Testis (tissue), 3 donors: ENCODE results near the gene SEC62. TPM values are rescaled to one million over a fixed set of nuclear protein-coding genes. Genes with fewer than 3 reads are reported as not detected.

Experiments
- DNase-seq: peaks from one replicate; pipeline ENCODE4 v3.0.0-alpha.2; 2019
- H3K27ac ChIP-seq, 2 donors: fragments of 200-600 bp; sonication (generic); one replicate each; pipeline ENCODE4 v1.5.1; 2019
- H3K27me3 ChIP-seq: fragments of 200-600 bp; sonication (generic); one replicate; pipeline ENCODE4 v1.5.1; 2019
- H3K36me3 ChIP-seq: fragments of 200-600 bp; sonication (generic); one replicate; pipeline ENCODE4 v1.5.1; 2017; ENCODE audit warnings: low read depth; ENCODE audit errors: missing control alignments
- H3K4me1 ChIP-seq: fragments of 200-600 bp; sonication (generic); one replicate; pipeline ENCODE4 v1.5.1; 2019
- H3K4me3 ChIP-seq, 2 donors: fragments of 200-600 bp; sonication (generic); one replicate each; pipeline ENCODE4 v1.5.1; 2017 to 2019
- H3K9me3 ChIP-seq: fragments of 200-600 bp; sonication (generic); one replicate; pipeline ENCODE4 v1.5.1; 2017
- POLR2A ChIP-seq: fragments of 450-650 bp; IDR thresholded peaks from one replicate; pipeline ENCODE4 v1.6.1; 2017; ENCODE audit warnings: antibody characterized with exemption, mild to moderate bottlenecking, moderate library complexity
- WGBS, 2 donors: methylation state at CpG; one replicate each; pipeline ENCODE4 v1.1.5; 2018; 5-methylcytosine and 5-hydroxymethylcytosine counted together
- intact Hi-C: fragments of 100-400 bp; cut with DNase I; formaldehyde crosslinking; loops from one replicate; pipeline ENCODE4 v1.15.1; 2023; ENCODE audit warnings: low total_unique reads
- polyA plus RNA-seq: library from polyadenylated mRNA; stranded (reverse); fragments of 350-450 nt; fragmentation: Illumina TruSeq; extraction: RNeasy Lipid Tissue Mini Kit (QIAGEN cat#74804); gene quantifications from one replicate; pipeline ENCODE4 v1.2.3, GENCODE V29; 2014; ENCODE audit warnings: low read depth, low replicate concordance; ENCODE audit not compliant: insufficient read depth
- total RNA-seq, 2 donors: library from RNA; depleted of rRNA; stranded (reverse); fragments of >200 nt; gene quantifications; one replicate each; pipeline ENCODE4 v1.2.3, GENCODE V29; 2016
- TF ChIP-seq, protein P1 (sequence below), 3 experiments: fragments of 450-650 bp in 2 of 3; fragments of 200-600 bp in 1 of 3; sonication (generic) in 1 of 3; IDR thresholded peaks; one replicate each; pipeline ENCODE4 v1.5.1; 2016 to 2019; ENCODE audit warnings: antibody characterized with exemption in 3 of 3, mild to moderate bottlenecking in 2 of 3, moderate library complexity in 1 of 3

The SEC62 gene
- total and polyA plus RNA-seq, 3 donors from 2014 or later = 23.2 to 45.1 (median 44.7) TPM

DNA sequence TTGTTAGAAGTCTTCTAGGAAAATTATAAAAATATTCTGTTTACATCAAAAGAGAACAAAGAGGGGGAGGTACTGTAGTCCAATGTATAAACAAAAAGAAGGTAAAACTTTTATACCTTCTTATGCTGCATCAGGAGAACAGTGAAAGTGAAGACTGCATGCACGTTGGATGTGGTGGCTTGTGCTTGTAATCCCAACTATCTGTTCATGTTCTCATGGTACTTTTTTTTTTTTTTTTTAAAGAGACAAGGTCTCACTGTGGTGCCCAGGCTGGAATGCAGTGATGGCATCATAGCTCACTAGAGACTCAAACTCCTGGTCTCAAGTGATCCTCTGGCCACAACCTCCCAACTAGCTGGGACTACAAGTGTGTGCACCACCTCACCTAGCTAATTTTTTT is 4.2 kb downstream of the SEC62 start:
- Histone ChIP-seq H3K4me1 (peaks cover 12% of the 10 kb centered on the region), H3K27me3 (no peaks in the 10 kb centered on the region), H3K9me3 (no peaks in the 10 kb centered on the region), H3K36me3 (no peaks in the 10 kb centered on the region), H3K4me3 (no peak overlapping the region), H3K27ac (no peak overlapping the region)
- no peak for DNase-seq
- intact Hi-C loops = no loop called here
- WGBS, 2 donors = 38 to 50% methylated on average over 1 of the region's 1 CpG
- TF ChIP-seq, protein P1, sequence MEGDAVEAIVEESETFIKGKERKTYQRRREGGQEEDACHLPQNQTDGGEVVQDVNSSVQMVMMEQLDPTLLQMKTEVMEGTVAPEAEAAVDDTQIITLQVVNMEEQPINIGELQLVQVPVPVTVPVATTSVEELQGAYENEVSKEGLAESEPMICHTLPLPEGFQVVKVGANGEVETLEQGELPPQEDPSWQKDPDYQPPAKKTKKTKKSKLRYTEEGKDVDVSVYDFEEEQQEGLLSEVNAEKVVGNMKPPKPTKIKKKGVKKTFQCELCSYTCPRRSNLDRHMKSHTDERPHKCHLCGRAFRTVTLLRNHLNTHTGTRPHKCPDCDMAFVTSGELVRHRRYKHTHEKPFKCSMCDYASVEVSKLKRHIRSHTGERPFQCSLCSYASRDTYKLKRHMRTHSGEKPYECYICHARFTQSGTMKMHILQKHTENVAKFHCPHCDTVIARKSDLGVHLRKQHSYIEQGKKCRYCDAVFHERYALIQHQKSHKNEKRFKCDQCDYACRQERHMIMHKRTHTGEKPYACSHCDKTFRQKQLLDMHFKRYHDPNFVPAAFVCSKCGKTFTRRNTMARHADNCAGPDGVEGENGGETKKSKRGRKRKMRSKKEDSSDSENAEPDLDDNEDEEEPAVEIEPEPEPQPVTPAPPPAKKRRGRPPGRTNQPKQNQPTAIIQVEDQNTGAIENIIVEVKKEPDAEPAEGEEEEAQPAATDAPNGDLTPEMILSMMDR (IDR thresholded peaks at IDR 0.05) = no peak
- TF ChIP-seq POLR2A = no peak

DNA sequence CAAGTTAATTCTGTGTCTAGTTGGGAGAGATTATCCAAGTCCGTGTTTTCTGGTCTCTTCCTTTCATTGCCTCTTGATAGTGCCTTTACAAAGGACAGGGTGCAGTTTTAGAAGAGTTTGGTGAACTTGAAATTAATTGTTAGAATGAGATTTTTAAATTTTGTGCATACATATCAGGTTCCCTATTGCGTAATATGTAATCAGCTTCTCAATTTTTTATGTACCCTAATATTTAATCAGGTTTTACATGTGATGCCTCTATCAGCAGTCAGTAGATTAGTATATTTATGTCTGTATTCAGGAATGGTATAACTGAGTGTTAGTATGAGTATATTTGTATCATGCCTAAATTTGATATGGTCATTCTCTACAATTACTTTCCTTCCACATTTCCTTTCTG is 4.9 kb downstream of the SEC62 start:
- Histone ChIP-seq H3K27me3 (no peaks in the 10 kb centered on the region), H3K4me1 (peaks cover 12% of the 10 kb centered on the region), H3K9me3 (no peaks in the 10 kb centered on the region), H3K27ac (no peak overlapping the region), H3K36me3 (no peaks in the 10 kb centered on the region), H3K4me3 (no peak overlapping the region)
- WGBS, 2 donors = 70 to 82% methylated on average over 2 of the region's 2 CpGs
- intact Hi-C loops = no loop called here
- DNase-seq = no peak
- TF ChIP-seq, protein P1 (IDR thresholded peaks at IDR 0.05) = no peak
- TF ChIP-seq POLR2A = no peak

DNA sequence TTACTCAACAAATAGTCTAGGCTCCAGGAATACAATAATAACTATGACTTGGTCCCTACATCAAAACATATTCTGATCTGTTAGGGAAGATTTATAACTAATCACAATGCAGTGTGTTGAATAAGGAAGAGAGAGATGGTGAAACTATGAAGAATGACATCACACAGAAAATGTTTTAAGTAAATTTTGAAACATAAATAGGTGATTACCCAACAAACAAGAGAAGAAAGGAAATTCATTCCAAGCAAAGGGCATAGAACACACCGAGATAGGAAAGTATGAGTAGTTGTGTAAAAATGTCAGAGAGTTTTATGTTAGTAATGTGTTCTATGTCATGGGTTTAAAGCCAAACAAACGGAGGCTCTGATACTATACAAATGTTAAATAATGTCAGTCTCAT is 13.4 kb downstream of the SEC62 start:
- DNase-seq = no peak
- no peaks in the 10 kb centered on the region for H3K27me3 ChIP-seq
- WGBS, 2 donors = 82 to 94% methylated on average over 2 of the region's 2 CpGs
- H3K36me3 ChIP-seq = no peaks in the 10 kb centered on the region
- H3K4me1 ChIP-seq = no peaks in the 10 kb centered on the region
- H3K27ac ChIP-seq = no peak overlapping the region
- intact Hi-C loops = no loop called here
- H3K4me3 ChIP-seq = no peak overlapping the region
- TF ChIP-seq, protein P1 (IDR thresholded peaks at IDR 0.05) = no peak
- TF ChIP-seq POLR2A = no peak
- no peaks in the 10 kb centered on the region for H3K9me3 ChIP-seq

DNA sequence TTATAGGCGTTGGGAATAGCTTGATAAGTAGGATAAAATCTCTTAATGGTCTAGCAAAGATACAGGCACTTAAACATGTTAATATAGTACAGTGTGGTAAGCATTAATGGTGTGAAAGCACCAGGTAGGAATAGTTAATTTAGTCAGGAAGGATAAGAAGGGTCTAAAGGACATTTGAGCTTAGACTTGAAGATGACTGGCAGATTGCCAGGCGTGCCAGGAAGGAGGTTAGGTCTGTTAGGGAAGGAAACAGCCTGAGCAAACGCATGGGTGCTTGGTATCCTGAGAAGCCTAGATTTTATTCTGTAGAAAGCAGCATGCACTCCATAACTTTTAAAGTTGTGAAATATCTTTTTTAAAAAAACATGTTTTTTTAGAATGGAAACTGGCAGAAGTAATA is 17.7 kb downstream of the SEC62 start:
- Histone ChIP-seq H3K27ac (no peak overlapping the region), H3K9me3 (no peaks in the 10 kb centered on the region), H3K27me3 (no peaks in the 10 kb centered on the region), H3K36me3 (no peaks in the 10 kb centered on the region), H3K4me1 (no peaks in the 10 kb centered on the region), H3K4me3 (no peak overlapping the region)
- TF ChIP-seq, protein P1 (IDR thresholded peaks at IDR 0.05) = no peak
- no peak for TF ChIP-seq POLR2A
- DNase-seq = no peak
- intact Hi-C loops = no loop called here
- 79 to 80% methylated on average over 3 of the region's 3 CpGs for WGBS, 2 donors

DNA sequence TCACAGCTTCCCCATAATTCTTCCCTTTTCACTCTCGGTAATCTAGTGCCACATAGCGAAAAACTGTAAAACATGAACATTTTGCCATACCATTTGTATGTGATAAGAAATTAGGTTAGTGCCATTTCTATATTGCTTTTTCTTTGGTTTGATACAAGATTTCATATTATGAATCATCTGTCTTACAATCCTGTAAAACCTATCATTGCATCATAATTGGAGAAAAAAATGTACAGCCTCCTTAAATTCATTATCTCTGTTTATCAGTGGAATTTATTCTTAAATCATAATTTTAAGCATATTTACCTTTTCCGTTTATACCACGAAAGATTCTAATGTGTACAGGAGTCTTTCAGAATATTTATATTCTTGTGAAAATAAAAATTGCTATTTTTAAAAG is 23.8 kb downstream of the SEC62 start:
- H3K9me3 ChIP-seq = no peaks in the 10 kb centered on the region
- H3K36me3 ChIP-seq = no peaks in the 10 kb centered on the region
- H3K4me1 ChIP-seq = no peaks in the 10 kb centered on the region
- DNase-seq = no peak
- H3K4me3 ChIP-seq = no peak overlapping the region
- H3K27ac ChIP-seq = no peak overlapping the region
- H3K27me3 ChIP-seq = no peaks in the 10 kb centered on the region
- TF ChIP-seq, protein P1 (IDR thresholded peaks at IDR 0.05) = no peak
- no peak for TF ChIP-seq POLR2A
- intact Hi-C loops = no loop called here
- WGBS, 2 donors = 93 to 94% methylated on average over 4 of the region's 4 CpGs
